Cerebellar cortex (tissue), 1 donor: Measurements from ENCODE around the gene CDR2L.
"Not testable (repeated sequence)": the region's sequence is repeated elsewhere in the genome, so short reads cannot be mapped to it uniquely, and the experiment has no call there.

ENCODE experiments used
- DNase-seq: peaks from one replicate; pipeline ENCODE4 v3.0.0-alpha.2; 2015; ENCODE audit warnings: low spot score

The CDR2L gene

GRCh38 chr17:74981979-74982662, 5.3 kb upstream of the CDR2L start:
- peak; percentile 82 for DNase-seq

DNA sequence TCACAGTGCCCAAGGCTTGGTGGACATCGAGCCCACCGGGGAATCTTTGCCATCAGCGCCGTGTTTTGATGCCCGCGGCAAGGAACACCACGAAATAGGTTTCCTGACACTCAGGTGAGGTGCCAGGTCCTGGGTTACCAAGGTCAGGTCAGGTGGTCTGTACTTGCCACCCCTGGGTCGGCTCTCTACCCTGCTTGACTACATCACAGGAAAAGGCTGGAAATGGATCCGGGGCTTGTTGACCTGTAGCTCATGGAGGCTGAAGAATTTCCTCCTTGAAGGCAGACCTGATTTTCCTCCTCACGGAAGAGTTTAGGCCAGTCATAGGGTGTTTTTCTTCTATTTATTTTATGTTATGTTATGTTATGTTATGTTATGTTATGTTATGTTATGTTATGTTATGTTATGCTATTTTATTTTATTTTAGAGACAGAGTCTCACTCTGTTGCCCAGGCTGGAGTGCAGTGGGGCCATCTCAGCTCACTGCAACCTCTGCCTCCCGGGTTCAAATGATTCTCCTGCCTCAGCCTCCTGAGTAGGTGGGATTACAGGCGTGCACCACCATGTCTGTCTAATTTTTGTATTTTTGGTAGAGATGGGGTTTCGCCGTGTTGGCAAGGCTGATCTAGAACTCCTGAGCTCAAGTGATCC, 4.6 kb upstream of the CDR2L start:
- peak; percentile 74 for DNase-seq

DNA sequence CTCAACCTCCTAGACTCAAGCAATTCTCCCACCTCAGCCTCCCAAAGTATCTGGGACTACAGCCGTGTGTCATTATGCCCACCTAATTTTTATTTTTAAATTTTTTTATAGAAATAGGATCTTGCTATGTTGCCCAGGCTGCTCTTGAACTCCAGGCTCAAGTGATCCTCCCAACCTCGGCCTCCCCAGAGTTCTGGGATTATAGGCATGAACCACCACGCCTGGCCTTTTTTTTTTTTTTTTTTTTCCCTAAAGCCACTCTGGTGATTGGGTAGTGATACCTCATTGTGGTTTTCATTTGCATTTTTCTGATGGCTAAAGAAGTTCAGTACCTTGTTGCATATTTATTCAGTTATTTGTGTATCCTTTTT, 1.2 kb upstream of the CDR2L start:
- no peak for DNase-seq

DNA sequence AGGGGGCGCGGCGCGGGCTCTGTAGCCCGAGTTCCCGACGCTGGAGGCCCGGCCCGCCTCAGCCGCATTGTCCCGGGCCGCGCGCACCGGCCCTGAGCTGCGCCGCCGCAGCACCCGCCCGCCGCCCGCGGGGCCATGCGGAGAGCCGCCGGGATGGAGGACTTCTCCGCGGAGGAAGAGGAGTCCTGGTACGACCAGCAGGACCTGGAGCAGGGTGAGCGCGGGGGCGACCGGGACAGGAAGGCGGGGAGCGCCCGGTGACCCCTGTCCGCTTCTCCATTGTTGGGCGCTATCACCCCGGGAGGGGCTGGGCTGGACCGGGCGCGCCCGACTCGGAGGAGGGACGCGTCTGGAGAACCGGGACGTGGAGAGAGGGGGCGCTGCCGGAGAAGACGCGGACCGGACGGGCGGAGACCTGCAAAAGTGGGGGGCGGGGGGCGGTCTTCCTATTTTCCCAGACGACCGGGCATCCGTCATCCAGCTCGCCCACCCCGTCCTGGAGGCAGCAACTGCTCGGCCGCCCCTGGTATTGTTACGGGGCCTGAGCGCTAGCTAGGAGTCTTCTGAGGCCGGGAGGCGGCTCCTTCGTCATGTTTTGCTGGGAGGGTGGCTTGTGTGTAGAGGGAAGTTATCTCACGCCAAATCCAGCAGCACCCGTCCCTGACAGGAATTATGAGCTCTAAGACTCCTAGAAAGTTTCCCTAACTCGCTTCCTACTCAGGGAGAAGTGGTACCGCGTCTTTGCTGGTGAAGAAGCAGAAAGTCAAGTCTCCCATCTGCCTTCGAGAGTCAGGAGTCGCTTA, 678 bp downstream of the CDR2L start:
- peak; percentile 67 for DNase-seq

GRCh38 chr17:74990581-74991105, 3.2 kb downstream of the CDR2L start:
- peak; percentile 48 for DNase-seq

DNA sequence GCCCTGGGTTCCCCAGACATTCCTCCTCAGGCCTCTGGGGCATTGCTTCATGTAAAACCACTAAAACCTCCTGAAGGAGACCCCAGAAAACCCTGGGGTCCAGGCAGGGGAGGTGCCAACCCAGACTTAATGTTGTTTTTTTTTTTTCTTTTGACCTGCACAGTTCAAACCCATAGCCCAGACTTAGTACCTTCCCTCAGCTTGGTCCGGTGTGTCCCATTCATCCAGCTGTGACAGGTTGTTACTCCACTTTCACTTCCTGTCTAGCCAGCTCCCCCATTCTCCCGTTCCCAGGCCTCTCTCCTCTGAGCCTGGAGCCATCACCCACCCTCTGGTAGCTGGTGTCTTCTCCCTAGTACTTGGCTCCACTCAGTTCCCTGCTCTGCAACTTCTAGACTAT, 4.8 kb downstream of the CDR2L start:
- no peak for DNase-seq

DNA sequence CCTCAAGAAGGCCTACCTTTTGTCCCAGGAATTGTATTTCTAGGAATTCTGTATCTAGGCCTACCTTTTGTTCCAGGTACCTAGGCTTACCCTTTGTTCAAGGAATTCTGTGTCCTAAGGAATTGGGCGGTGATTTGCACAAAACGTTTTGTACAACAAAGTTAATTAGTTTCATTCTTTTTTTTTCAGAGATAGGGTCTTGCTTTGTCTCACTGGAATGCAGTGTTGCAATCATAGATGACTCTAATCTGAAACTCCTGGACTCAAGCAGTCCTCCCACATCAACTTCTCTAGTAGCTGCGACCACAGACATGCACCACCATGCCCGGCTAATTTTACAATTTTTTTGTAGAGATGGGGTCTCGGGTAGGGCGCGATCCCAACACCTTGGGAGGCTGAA, 7.0 kb downstream of the CDR2L start:
- no peak for DNase-seq

DNA sequence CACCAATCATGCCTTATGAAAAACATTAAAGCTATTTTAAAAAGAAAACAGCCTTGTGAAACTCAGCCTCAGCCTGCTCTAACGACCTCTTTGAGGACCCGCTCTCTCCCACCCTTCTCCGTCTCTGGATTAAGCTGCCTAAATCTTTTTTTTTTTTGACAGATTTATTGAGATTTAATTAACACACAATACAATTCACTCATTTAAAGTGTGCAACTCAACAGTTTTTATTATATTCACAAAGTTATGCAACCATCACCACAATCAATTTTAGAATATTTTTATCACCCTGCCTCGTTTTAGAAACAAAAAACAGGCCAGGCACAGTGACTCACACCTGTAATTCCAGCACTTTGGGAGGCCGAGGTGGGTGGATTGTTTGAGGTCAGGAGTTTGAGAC, 8.4 kb downstream of the CDR2L start:
- no peak for DNase-seq

GRCh38 chr17:74998783-74999182, 11.4 kb downstream of the CDR2L start:
- peak; percentile 81 for DNase-seq

DNA sequence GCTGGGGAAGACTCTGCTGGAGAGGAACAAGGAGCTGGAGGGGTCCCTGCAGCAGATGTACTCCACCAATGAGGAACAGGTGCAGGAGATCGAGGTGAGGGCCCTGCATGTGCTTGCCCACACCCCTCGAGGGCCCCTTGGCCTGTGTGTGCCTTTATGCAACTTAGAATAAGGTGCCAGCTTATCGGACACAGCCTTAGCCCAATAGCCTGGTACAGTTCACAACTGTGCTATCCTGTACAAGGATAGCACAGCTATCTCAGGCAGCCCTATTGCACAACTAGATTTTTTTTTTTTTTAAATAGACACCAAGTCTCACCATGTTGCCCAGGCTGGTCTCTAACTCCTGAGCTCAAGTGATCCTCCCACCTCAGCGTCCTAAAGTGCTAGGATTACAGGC, 12.1 kb downstream of the CDR2L start:
- no peak for DNase-seq

GRCh38 chr17:75001915-75002843, 14.7 kb downstream of the CDR2L start:
- DNase-seq: no peak

GRCh38 chr17:75003070-75003956, 15.9 kb downstream of the CDR2L start:
- DNase-seq: no peak

- no peak for DNase-seq
Measured at GRCh38 chr17:75003957-75004355, 16.5 kb downstream of the CDR2L start.

DNA sequence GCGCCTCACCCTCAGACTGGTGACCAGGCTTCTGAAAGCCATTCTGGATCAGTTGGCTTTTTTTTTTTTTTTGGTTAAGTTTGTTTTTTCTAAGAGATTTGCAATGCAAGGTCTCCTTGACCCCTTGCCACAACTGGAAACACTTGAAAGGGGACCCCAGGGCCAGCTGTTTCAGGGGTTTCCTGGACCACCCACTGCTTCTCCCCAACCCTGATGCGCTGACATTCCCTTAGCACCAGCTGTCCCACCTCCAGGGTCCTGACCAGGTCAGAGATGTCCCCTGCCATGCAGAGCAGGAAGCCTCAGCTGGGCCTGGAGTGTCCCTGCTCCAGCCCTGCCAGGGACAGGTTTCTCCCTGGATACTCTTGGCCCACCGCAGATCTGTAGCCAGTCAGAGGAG, 16.9 kb downstream of the CDR2L start:
- no peak for DNase-seq

- DNase-seq: no peak
Measured at GRCh38 chr17:75005291-75005690, 17.9 kb downstream of the CDR2L start.

GRCh38 chr17:75006084-75006483, 18.7 kb downstream of the CDR2L start:
- DNase-seq: not testable (repeated sequence)

DNA sequence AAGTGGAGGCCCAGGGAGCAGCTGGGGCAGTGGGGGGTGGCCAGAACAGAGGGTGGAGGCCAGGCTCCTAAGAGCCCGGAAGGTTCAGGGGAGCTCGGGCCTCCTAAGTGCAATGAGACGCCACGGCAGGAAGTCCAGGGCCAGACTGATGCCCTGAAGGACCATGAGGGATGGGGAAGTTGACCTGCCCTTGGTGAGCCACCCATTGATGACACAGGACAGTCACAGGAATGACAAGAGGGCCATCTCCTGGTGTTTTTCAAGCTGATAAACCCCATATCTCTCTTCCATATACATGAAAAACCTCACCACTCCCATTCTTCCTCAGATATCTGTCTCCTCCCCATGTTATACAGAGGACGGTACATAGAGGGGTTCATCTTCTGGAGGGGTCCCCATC, 19.2 kb downstream of the CDR2L start:
- no peak for DNase-seq

DNA sequence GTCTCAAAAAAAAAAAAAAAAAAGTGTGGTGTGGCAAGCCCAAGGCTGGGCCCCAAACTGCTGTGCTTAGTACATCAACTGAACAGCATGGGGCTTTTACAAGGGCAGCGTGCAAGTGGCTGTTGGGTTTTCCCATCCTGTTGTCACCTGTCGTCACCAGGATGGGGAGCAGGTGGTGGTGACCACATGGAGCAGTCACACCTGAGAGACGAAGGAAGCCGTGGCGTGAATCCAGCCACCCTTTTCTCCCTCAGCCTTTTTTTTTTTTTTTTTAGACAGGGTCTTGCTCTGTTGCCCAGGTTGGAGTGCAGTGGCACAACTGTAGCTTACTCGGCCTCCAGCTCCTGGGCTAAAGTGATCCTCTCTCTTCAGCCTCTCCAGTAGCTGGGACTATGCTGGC, 20.9 kb downstream of the CDR2L start:
- DNase-seq: peak; percentile 76

- DNase-seq: no peak
Measured at GRCh38 chr17:75009139-75009724, 21.8 kb downstream of the CDR2L start.

DNA sequence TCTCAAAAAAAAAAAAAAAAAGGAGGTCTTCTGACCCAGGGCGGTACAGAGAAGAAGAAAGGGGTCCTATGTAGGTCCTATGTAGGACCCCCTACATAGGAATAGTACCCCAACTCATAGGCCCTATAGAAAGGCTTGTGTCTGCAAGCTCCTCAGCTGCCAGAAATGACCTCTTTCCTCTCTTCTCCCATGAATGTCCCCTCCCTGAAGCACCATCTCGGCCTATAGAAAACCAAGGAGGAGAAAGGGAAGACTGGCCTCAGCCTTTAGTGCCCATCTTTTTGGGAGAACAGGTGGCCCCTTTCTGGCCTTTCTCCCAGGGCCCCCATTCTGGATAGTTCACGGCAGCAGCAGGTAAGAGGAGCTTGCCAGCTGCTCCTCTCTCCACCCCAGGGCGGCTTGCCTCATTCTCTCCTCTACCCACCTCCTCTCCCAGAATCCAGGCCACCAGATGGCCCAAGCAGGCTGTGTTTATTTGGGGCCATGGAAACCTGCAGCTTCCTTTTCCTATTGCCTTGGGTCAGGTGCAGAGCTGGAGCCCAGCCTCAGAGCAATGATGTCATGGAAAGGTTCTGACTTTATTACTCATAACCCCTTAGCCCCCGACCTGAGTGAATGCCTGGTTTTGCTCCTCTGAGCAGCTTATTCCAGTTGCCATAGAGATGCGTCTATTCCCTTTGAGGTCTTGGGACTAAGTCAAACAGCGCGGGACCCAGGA, 23.4 kb downstream of the CDR2L start:
- DNase-seq: peak; percentile 99
